IMR-90 (cell line): ENCODE data around the gene COL5A1.

Experiments used
- ELK1 ChIP-seq: fragments of 150-350 bp; IDR thresholded peaks from 2 replicates; pipeline ENCODE4 v1.6.1; 2016; ENCODE audit warnings: low read depth, mild to moderate bottlenecking, low read length, moderate library complexity, borderline replicate concordance
- POLR2A ChIP-seq: IDR thresholded peaks from 2 replicates; pipeline ENCODE4 v1.6.1; 2012; ENCODE audit warnings: mild to moderate bottlenecking, low read depth, low read length
- RCOR1 ChIP-seq: IDR thresholded peaks from 2 replicates; pipeline ENCODE4 v1.6.1; 2012; ENCODE audit warnings: mild to moderate bottlenecking, low read length, improper control_type of control experiment; ENCODE audit not compliant: insufficient replicate concordance
- RFX5 ChIP-seq: IDR thresholded peaks from 2 replicates; pipeline ENCODE4 v1.8.0; 2012; ENCODE audit warnings: low read depth, mild to moderate bottlenecking, low read length, moderate library complexity
- SMC3 ChIP-seq: fragments of 150-350 bp; IDR thresholded peaks from 2 replicates; pipeline ENCODE4 v1.6.1; 2016; ENCODE audit warnings: low read depth, mild to moderate bottlenecking, antibody characterized with exemption, low read length, moderate library complexity
- USF2 ChIP-seq: fragments of 150-350 bp; IDR thresholded peaks from 2 replicates; pipeline ENCODE4 v1.6.1; 2017; ENCODE audit warnings: mild to moderate bottlenecking, antibody characterized with exemption, low read length, low read depth
- TF ChIP-seq, protein P1 (sequence below): conservative IDR thresholded peaks from 2 replicates; pipeline ENCODE4 v1.5.1; 2012; ENCODE audit warnings: mild to moderate bottlenecking, low read depth, low read length, improper control_type of control experiment

GRCh38 chr9:134735441-134736175, 94.0 kb downstream of the COL5A1 start:
- TF ChIP-seq, protein P1, sequence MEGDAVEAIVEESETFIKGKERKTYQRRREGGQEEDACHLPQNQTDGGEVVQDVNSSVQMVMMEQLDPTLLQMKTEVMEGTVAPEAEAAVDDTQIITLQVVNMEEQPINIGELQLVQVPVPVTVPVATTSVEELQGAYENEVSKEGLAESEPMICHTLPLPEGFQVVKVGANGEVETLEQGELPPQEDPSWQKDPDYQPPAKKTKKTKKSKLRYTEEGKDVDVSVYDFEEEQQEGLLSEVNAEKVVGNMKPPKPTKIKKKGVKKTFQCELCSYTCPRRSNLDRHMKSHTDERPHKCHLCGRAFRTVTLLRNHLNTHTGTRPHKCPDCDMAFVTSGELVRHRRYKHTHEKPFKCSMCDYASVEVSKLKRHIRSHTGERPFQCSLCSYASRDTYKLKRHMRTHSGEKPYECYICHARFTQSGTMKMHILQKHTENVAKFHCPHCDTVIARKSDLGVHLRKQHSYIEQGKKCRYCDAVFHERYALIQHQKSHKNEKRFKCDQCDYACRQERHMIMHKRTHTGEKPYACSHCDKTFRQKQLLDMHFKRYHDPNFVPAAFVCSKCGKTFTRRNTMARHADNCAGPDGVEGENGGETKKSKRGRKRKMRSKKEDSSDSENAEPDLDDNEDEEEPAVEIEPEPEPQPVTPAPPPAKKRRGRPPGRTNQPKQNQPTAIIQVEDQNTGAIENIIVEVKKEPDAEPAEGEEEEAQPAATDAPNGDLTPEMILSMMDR: no peak
- TF ChIP-seq ELK1: no peak
- no peak for TF ChIP-seq POLR2A
- no peak for TF ChIP-seq RFX5
- TF ChIP-seq RCOR1: no peak
- no peak for TF ChIP-seq USF2
- TF ChIP-seq SMC3: no peak
